ENCODE data around the gene RBBP8. TPM values are rescaled to one million over a fixed set of nuclear protein-coding genes. Genes with fewer than 3 reads are reported as not detected.

Gene RBBP8
- total RNA-seq, 1 experiment from 2014 or later = 33.3 TPM

- Mint-ChIP-seq H3K4me1 (peaks cover 8% of the 10 kb centered on the region), H3K9me3 (no peaks in the 10 kb centered on the region), H3K27me3 (ENCODE audit: low read depth) (no peaks in the 10 kb centered on the region; the same call in 1 of the 2 replicates), H3K4me3 (no peak overlapping the region), H3K27ac (no peak overlapping the region), H3K36me3 (no peaks in the 10 kb centered on the region)
- ATAC-seq (no peak), DNase-seq (ENCODE audit: low spot score) (no peak)
- no peak for TF ChIP-seq ZNF263 (CRISPR knock-in tag; IDR thresholded peaks at IDR 0.05; ENCODE audit: low read depth)
- no peak for TF ChIP-seq CBFB (CRISPR knock-in tag; IDR thresholded peaks at IDR 0.05; ENCODE audit: low read depth)
- no peak for TF ChIP-seq E2F1 (CRISPR knock-in tag; IDR thresholded peaks at IDR 0.05)
- TF ChIP-seq ZMAT4 (CRISPR knock-in tag; IDR thresholded peaks at IDR 0.05) = no peak
- TF ChIP-seq PRDM15 (CRISPR knock-in tag; IDR thresholded peaks at IDR 0.05) = no peak
- no peak for TF ChIP-seq SMAD4 (CRISPR knock-in tag; IDR thresholded peaks at IDR 0.05)
- TF ChIP-seq ATF6 (CRISPR knock-in tag; IDR thresholded peaks at IDR 0.05) = no peak
- TF ChIP-seq FOXP1 (CRISPR knock-in tag; IDR thresholded peaks at IDR 0.05; ENCODE audit: borderline replicate concordance) = no peak
- no peak for TF ChIP-seq SMAD3 (CRISPR knock-in tag; IDR thresholded peaks at IDR 0.05; ENCODE audit: borderline replicate concordance)
- TF ChIP-seq PRRX2 (CRISPR knock-in tag; IDR thresholded peaks at IDR 0.05) = no peak
- no peak for TF ChIP-seq USF1 (CRISPR knock-in tag; IDR thresholded peaks at IDR 0.05)
- CTCF ChIA-PET = interaction anchor here (1.0 to 1.7 kb wide), 6 partner anchors 12 to 361 kb away, joined by 3 to 6 read pairs (median 4); no protein-coding TSS in a partner anchor
- POLR2A ChIA-PET = interaction anchor here (0.5 to 0.7 kb wide), 3 partner anchors 42 to 324 kb away, joined by 3 to 6 read pairs (median 3); partner anchors contain the start of gene CABLES1
Observed at GRCh38 chr18:23054553-23054952, 121.4 kb downstream of the RBBP8 start.

GRCh38 chr18:23056315-23056714 lies 123.2 kb downstream of the RBBP8 start:
- Mint-ChIP-seq H3K9me3 (no peaks in the 10 kb centered on the region), H3K27ac (0 out of 2 replicates have a peak overlapping the region, but pooled peaks have one; percentile 2), H3K4me1 (peaks cover 8% of the 10 kb centered on the region), H3K27me3 (ENCODE audit: low read depth) (no peaks in the 10 kb centered on the region; the same call in 1 of the 2 replicates), H3K4me3 (no peak overlapping the region), H3K36me3 (no peaks in the 10 kb centered on the region)
- ATAC-seq = no peak
- ChIA-PET POLR2A (no interaction called here), CTCF (no interaction called here)
- DNase-seq (ENCODE audit: low spot score) = no peak
- TF ChIP-seq ZNF512 (CRISPR knock-in tag; IDR thresholded peaks at IDR 0.05; ENCODE audit: borderline replicate concordance) = no peak
- TF ChIP-seq MYBL2 (CRISPR knock-in tag; IDR thresholded peaks at IDR 0.05) = no peak
- no peak for TF ChIP-seq E2F5 (CRISPR knock-in tag; IDR thresholded peaks at IDR 0.05)
- no peak for TF ChIP-seq ZNF317 (CRISPR knock-in tag; IDR thresholded peaks at IDR 0.05; ENCODE audit: borderline replicate concordance, low read depth)
- TF ChIP-seq NR1H2 (CRISPR knock-in tag; IDR thresholded peaks at IDR 0.05) = no peak
- no peak for TF ChIP-seq E2F4 (CRISPR knock-in tag; IDR thresholded peaks at IDR 0.05; ENCODE audit: borderline replicate concordance, low read depth)
- no peak for TF ChIP-seq USF2 (CRISPR knock-in tag; IDR thresholded peaks at IDR 0.05)
- TF ChIP-seq ATF1 (CRISPR knock-in tag; IDR thresholded peaks at IDR 0.05) = no peak
- no peak for TF ChIP-seq NR3C1 (CRISPR knock-in tag; conservative IDR thresholded peaks at IDR 0.05; ENCODE audit: low read depth)
